Colonic mucosa (tissue), 4 donors: ENCODE data around the gene STK17B. TPM values are rescaled to one million over a fixed set of nuclear protein-coding genes. Genes with fewer than 3 reads are reported as not detected.
A peak's percentile ranks its signal among the peaks of the same experiment; 100 is the strongest.

Experiments
- DNase-seq: peaks from one replicate; pipeline ENCODE4 v3.0.0-alpha.2; 2020
- H3K27ac ChIP-seq: fragments of 200-600 bp; one replicate; pipeline ENCODE4 v1.8.0; 2021
- H3K27me3 ChIP-seq: fragments of 200-600 bp; one replicate; pipeline ENCODE4 v1.8.0; 2021
- H3K36me3 ChIP-seq: fragments of 200-600 bp; one replicate; pipeline ENCODE4 v1.8.0; 2021
- H3K4me1 ChIP-seq: fragments of 200-600 bp; one replicate; pipeline ENCODE4 v1.8.0; 2021; ENCODE audit warnings: mild to moderate bottlenecking
- H3K4me3 ChIP-seq: fragments of 200-600 bp; one replicate; pipeline ENCODE4 v1.8.0; 2021
- H3K9ac ChIP-seq, 2 donors: one replicate each; pipeline ENCODE4 v1.7.0; 2013; ENCODE audit warnings: control low read depth in 2 of 2, low read depth in 2 of 2, low read length in 2 of 2
- H3K9me3 ChIP-seq: fragments of 200-600 bp; one replicate; pipeline ENCODE4 v1.8.0; 2021
- intact Hi-C: fragments of 100-400 bp; cut with DNase I; formaldehyde crosslinking; loops from one replicate; pipeline ENCODE4 v1.14.1; 2022
- total RNA-seq, 2 donors: library from RNA; stranded (reverse); fragmentation: NEBNext Ultra II Directional in 1 of 2; extraction: Animal tissue kit (Norgen Biotek cat#: 25700) in 1 of 2; gene quantifications; one replicate each; pipeline ENCODE4 v1.2.1, GENCODE V29; 2021
- TF ChIP-seq, protein P1 (sequence below): fragments of 200-600 bp; IDR thresholded peaks from one replicate; pipeline ENCODE4 v1.8.0; 2022; ENCODE audit warnings: antibody characterized with exemption, mild to moderate bottlenecking
- donor health status: healthy.
- donor health status: DM: no; HTN: no; CAD: no.
- donor health status: DM: no; HTN: no; CAD: no.

The STK17B gene
- total RNA-seq, 2 donors from 2014 or later = 13.9 to 40.5 TPM

DNA sequence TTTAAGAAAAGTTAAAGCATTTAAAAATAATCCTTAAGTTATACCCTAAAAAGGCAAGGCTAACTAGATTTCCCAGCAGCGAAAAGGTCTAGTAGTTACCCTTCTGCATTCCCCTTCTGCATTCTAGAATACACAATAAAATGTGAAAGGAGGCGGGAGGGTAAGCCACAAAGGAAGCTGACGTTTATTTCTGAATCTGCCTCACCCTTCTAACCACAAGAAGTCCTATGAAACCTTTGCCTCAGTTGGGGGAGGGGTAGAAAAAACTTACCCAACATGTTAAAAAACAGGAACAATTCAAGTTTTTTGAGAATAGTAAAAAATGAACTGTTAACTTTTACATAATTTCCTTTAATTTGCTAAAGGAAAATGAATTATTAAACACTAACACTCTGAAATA is 11.3 kb downstream of the STK17B start:
- H3K27ac ChIP-seq = peak overlapping the region; percentile 46
- intact Hi-C loops = no loop called here

DNA sequence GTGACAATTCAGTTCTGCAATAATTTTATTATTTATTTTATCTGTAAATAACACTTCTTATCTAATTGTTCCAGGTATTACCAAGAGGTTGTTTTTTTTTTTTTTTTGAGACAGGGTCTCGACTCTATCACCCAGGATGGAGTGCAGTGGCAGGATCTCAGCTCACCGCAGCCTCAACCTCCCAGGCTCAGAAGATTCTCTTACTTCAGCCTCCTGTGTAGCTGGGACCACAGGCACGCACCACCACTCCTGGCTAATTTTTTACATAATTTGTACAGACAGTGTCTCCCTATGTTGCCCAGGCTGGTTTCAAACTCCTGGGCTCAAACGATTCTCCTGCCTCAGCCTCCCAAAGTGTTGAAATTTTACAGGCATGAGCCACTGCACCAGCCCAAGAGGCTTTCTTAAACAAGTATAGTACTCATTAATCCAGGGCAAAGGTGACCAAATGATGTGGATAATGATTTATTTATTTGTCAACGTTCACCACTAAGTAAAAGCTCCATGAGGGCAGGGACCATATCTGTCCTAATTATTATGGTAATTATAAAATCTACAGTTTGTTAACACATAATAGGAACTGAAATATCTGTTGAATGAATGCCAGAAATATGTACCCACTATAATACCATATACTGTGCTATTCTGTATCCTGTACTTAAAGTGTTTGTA is 12.0 kb downstream of the STK17B start:
- intact Hi-C loops = loop anchor here (10.0 kb wide), 1 partner anchor 115 kb away; no protein-coding TSS in a partner anchor
- Histone ChIP-seq H3K9me3 (no peaks in the 10 kb centered on the region), H3K27me3 (no peaks in the 10 kb centered on the region), H3K27ac (peak overlapping the region; percentile 46), H3K9ac (no peak overlapping the region), H3K4me1 (no peaks in the 10 kb centered on the region), H3K36me3 (no peaks in the 10 kb centered on the region), H3K4me3 (no peak overlapping the region)
- DNase-seq = no peak
- TF ChIP-seq, protein P1, sequence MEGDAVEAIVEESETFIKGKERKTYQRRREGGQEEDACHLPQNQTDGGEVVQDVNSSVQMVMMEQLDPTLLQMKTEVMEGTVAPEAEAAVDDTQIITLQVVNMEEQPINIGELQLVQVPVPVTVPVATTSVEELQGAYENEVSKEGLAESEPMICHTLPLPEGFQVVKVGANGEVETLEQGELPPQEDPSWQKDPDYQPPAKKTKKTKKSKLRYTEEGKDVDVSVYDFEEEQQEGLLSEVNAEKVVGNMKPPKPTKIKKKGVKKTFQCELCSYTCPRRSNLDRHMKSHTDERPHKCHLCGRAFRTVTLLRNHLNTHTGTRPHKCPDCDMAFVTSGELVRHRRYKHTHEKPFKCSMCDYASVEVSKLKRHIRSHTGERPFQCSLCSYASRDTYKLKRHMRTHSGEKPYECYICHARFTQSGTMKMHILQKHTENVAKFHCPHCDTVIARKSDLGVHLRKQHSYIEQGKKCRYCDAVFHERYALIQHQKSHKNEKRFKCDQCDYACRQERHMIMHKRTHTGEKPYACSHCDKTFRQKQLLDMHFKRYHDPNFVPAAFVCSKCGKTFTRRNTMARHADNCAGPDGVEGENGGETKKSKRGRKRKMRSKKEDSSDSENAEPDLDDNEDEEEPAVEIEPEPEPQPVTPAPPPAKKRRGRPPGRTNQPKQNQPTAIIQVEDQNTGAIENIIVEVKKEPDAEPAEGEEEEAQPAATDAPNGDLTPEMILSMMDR = no peak

More for the DNA sequence above, 11.3 kb downstream of the STK17B start:
- H3K9ac ChIP-seq = no peak overlapping the region
- TF ChIP-seq, protein P1 = no peak
- no peak overlapping the region for H3K4me3 ChIP-seq
- peak; percentile 64 for DNase-seq
- no peaks in the 10 kb centered on the region for H3K36me3 ChIP-seq
- no peaks in the 10 kb centered on the region for H3K9me3 ChIP-seq
- no peaks in the 10 kb centered on the region for H3K27me3 ChIP-seq
- no peaks in the 10 kb centered on the region for H3K4me1 ChIP-seq

DNA sequence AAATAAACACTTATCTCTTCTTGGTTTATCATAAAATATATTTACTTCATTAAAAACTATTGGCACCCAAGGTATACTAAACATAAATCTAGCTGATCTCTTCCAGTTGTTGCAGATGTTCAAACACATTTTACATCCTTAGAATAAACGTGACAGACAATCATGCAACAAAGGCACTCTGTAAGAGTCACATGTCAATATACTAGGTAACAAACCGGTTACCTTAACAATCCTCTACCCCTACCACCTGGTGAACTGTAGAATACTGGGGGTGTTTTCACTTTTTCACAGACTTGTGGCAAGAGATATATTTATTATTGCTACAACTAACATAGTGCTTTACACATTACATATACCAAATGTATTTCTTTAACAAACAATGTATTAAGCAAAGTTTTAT is 15.8 kb downstream of the STK17B start:
- Histone ChIP-seq H3K27me3 (no peaks in the 10 kb centered on the region), H3K4me1 (no peaks in the 10 kb centered on the region), H3K36me3 (no peaks in the 10 kb centered on the region), H3K4me3 (no peak overlapping the region), H3K27ac (no peak overlapping the region), H3K9ac (no peak overlapping the region), H3K9me3 (no peaks in the 10 kb centered on the region)
- intact Hi-C loops = loop anchor here (10.0 kb wide), 1 partner anchor 119 kb away; no protein-coding TSS in a partner anchor
- DNase-seq = no peak
- TF ChIP-seq, protein P1 = no peak

DNA sequence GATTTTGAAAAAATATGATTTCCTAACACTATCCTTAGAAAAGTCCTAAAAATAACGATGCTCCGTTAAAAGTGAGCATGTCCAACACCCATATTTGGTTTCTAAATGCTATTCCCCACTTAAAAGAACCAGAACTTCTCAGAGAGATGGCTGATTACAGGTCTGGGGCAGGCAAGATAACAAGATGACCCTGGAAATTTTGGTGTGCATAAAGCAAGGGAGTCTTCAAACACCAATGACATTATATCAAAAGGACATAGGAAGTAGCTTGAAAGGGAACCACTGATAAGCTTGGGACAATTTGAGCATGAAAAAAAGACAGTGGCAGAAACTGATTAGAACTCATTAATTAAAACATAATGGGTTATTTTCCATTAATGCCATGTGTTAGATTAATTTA is 17.9 kb downstream of the STK17B start:
- H3K27ac ChIP-seq = no peak overlapping the region
- intact Hi-C loops = loop anchor here (10.0 kb wide), 1 partner anchor 121 kb away; no protein-coding TSS in a partner anchor
- no peaks in the 10 kb centered on the region for H3K27me3 ChIP-seq
- H3K36me3 ChIP-seq = no peaks in the 10 kb centered on the region
- H3K9me3 ChIP-seq = no peaks in the 10 kb centered on the region
- TF ChIP-seq, protein P1 = no peak
- no peak overlapping the region for H3K4me3 ChIP-seq
- H3K4me1 ChIP-seq = no peaks in the 10 kb centered on the region
- H3K9ac ChIP-seq = no peak overlapping the region
- no peak for DNase-seq

DNA sequence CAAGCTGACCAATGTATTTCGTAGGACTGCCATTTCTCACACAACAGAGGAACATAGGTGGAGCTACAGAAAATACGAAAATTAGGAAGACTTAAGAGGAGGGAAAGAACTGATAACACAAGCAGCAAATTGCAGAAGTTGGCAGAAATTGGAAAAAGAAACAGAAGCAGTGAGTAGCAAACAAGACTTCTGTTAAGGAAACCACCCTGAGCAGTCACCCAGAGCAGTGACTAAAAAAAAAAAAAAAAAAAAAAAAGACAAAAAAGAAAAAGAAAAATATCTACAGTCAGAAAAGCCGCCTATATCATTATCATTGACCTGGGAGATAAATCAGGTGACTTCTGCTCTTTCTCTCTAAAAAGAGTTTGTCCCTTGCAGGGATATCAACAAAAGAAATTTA is 21.4 kb downstream of the STK17B start:
- Histone ChIP-seq H3K9ac (no peak overlapping the region), H3K4me3 (no peak overlapping the region), H3K4me1 (no peaks in the 10 kb centered on the region), H3K27ac (no peak overlapping the region), H3K27me3 (no peaks in the 10 kb centered on the region), H3K9me3 (no peaks in the 10 kb centered on the region), H3K36me3 (peaks cover 7% of the 10 kb centered on the region)
- intact Hi-C loops = loop anchor here (10.0 kb wide), 1 partner anchor 125 kb away; no protein-coding TSS in a partner anchor
- no peak for DNase-seq
- TF ChIP-seq, protein P1 = no peak
